NCI-H128 (cell line): Measurements from ENCODE around the gene LITAF.

ENCODE experiments used
- DNase-seq: peaks from one replicate; lab custom pipeline; 2025; ENCODE audit not compliant: unreplicated experiment; lab: John Stamatoyannopoulos, UW

The LITAF gene

GRCh38 chr16:11497851-11498289, 88.8 kb downstream of the LITAF start:
- no peak for DNase-seq
